ENCODE results near the gene ANXA6. TPM values are rescaled to one million over a fixed set of nuclear protein-coding genes. Genes with fewer than 3 reads are reported as not detected.

The ANXA6 gene
- total and polyA plus RNA-seq, 7 experiments from 2014 or later, result 212 to 512 (median 272) TPM

GRCh38 chr5:151085517-151086041 lies 72.0 kb downstream of the ANXA6 start:
- H3K9me3 ChIP-seq (ENCODE audit: control insufficient read depth in 2 of 3, low read length in 3 of 3), result no peaks in the 10 kb centered on the region
- no peak for ATAC-seq
- Mint-ChIP-seq H3K27me3 (no peaks in the 10 kb centered on the region), H3K27ac (peak overlapping the region in 2 of 9 donors; percentile 24 to 85), H3K4me3 (peak overlapping the region in 2 of 10 donors; percentile 18 to 84), H3K4me1 (peaks cover 24 to 62% (median 50%) of the 10 kb centered on the region in 7 donors), H3K9me3 (peaks cover 0 to 3% (median 0%) of the 10 kb centered on the region in 11 donors), H3K36me3 (peaks cover 0 to 9% (median 0%) of the 10 kb centered on the region in 5 donors)
- peak in 2 of 9 donors; percentile 17 to 56 for DNase-seq
- H3K4me1 ChIP-seq (ENCODE audit: control insufficient read depth in 2 of 2, insufficient read depth in 2 of 2, low read length in 2 of 2), result peaks cover 20 to 54% of the 10 kb centered on the region in 2 donors
- H3K36me3 ChIP-seq (ENCODE audit: control insufficient read depth in 2 of 3, insufficient read depth in 3 of 3, low read length in 3 of 3), result peaks cover 0 to 2% (median 0%) of the 10 kb centered on the region in 3 experiments
- H3K27me3 ChIP-seq (ENCODE audit: control insufficient read depth in 2 of 2, insufficient read depth in 2 of 2, low read length in 2 of 2), result no peaks in the 10 kb centered on the region
- intact Hi-C loops (cut with micrococcal nuclease), result loop anchor here (2.0 to 10.0 kb wide), 3 partner anchors 15 to 1741 kb away; partner anchors contain the start of gene GRPEL2 (in 1 of the 2)
- no peak overlapping the region for H3K4me3 ChIP-seq (ENCODE audit: low read length)
- POLR2A ChIA-PET, result interaction anchor here (0.8 kb wide), 1 partner anchor 13 kb away, joined by 4 read pairs; no protein-coding TSS in a partner anchor
- no peak overlapping the region for H3K27ac ChIP-seq (ENCODE audit: low read depth, low read length)
- CTCF ChIA-PET, result interaction anchor here (0.6 to 1.5 kb wide), 4 partner anchors 31 to 167 kb away, joined by 3 to 8 read pairs (median 4); no protein-coding TSS in a partner anchor

- intact Hi-C loops (cut with micrococcal nuclease), result loop anchor here (5.0 to 10.0 kb wide), 5 partner anchors 302 to 1740 kb away; partner anchors contain the start of genes G3BP1 (in 1 of the 2), GRPEL2 (in 1 of the 2), SLC36A1 (in 1 of the 2) and TCOF1 (in 1 of the 2)
- ATAC-seq (no peak), DNase-seq (no peak)
- Histone ChIP-seq H3K36me3 (ENCODE audit: control insufficient read depth in 2 of 3, insufficient read depth in 3 of 3, low read length in 3 of 3) (peaks cover 0 to 2% (median 0%) of the 10 kb centered on the region in 3 experiments), H3K4me3 (ENCODE audit: low read length) (no peak overlapping the region), H3K27ac (ENCODE audit: low read depth, low read length) (no peak overlapping the region), H3K4me1 (ENCODE audit: control insufficient read depth in 2 of 2, insufficient read depth in 2 of 2, low read length in 2 of 2) (peaks cover 28 to 56% of the 10 kb centered on the region in 2 donors), H3K9me3 (ENCODE audit: control insufficient read depth in 2 of 3, low read length in 3 of 3) (no peaks in the 10 kb centered on the region), H3K27me3 (ENCODE audit: control insufficient read depth in 2 of 2, insufficient read depth in 2 of 2, low read length in 2 of 2) (no peaks in the 10 kb centered on the region)
- CTCF ChIA-PET, result interaction anchor here (1.0 to 1.5 kb wide), 3 partner anchors 32 to 42 kb away, joined by 3 to 4 read pairs (median 4); no protein-coding TSS in a partner anchor
- H3K9me3 Mint-ChIP-seq, result peaks cover 0 to 3% (median 0%) of the 10 kb centered on the region in 11 donors
- peaks cover 31 to 69% (median 52%) of the 10 kb centered on the region in 7 donors for H3K4me1 Mint-ChIP-seq
- POLR2A ChIA-PET, result interaction anchor here (1.0 to 1.7 kb wide), 2 partner anchors 9 to 129 kb away, joined by 4 read pairs; no protein-coding TSS in a partner anchor
- H3K36me3 Mint-ChIP-seq, result peaks cover 0 to 12% (median 0%) of the 10 kb centered on the region in 5 donors
- no peaks in the 10 kb centered on the region for H3K27me3 Mint-ChIP-seq
- H3K4me3 Mint-ChIP-seq, result peak overlapping the region in 2 of 10 donors; percentile 54 to 84
- H3K27ac Mint-ChIP-seq, result peak overlapping the region in 2 of 9 donors; percentile 21 to 85
Measured at GRCh38 chr5:151084363-151084762, 73.2 kb downstream of the ANXA6 start.

- ChIA-PET CTCF (interaction anchor here (1.3 kb wide), 1 partner anchor 31 kb away, joined by 4 read pairs; no protein-coding TSS in a partner anchor), POLR2A (interaction anchor here (1.0 to 3.6 kb wide), 5 partner anchors 9 to 131 kb away, joined by 4 to 25 read pairs (median 4); no protein-coding TSS in a partner anchor)
- no peaks in the 10 kb centered on the region for H3K9me3 Mint-ChIP-seq
- Histone ChIP-seq H3K4me1 (ENCODE audit: control insufficient read depth in 2 of 2, insufficient read depth in 2 of 2, low read length in 2 of 2) (peaks cover 39 to 68% of the 10 kb centered on the region in 2 donors), H3K9me3 (ENCODE audit: control insufficient read depth in 2 of 3, low read length in 3 of 3) (no peaks in the 10 kb centered on the region), H3K27me3 (ENCODE audit: control insufficient read depth in 2 of 2, insufficient read depth in 2 of 2, low read length in 2 of 2) (no peaks in the 10 kb centered on the region), H3K36me3 (ENCODE audit: control insufficient read depth in 2 of 3, insufficient read depth in 3 of 3, low read length in 3 of 3) (peaks cover 0 to 2% (median 0%) of the 10 kb centered on the region in 3 experiments), H3K27ac (ENCODE audit: low read depth, low read length) (no peak overlapping the region), H3K4me3 (ENCODE audit: low read length) (no peak overlapping the region)
- H3K4me1 Mint-ChIP-seq, result peaks cover 42 to 77% (median 62%) of the 10 kb centered on the region in 7 donors
- peak overlapping the region in 7 of 10 donors; percentile 25 to 92 (median 76) for H3K4me3 Mint-ChIP-seq
- DNase-seq (peak in 3 of 9 donors; percentile 22 to 62 (median 57)), ATAC-seq (peak; percentile 12)
- peaks cover 0 to 22% (median 3%) of the 10 kb centered on the region in 5 donors for H3K36me3 Mint-ChIP-seq
- peak overlapping the region in 5 of 9 donors; percentile 41 to 91 (median 82) for H3K27ac Mint-ChIP-seq
- no peaks in the 10 kb centered on the region for H3K27me3 Mint-ChIP-seq
- intact Hi-C loops (cut with micrococcal nuclease), result loop anchor here (1.0 to 10.0 kb wide), 7 partner anchors 15 to 1738 kb away; partner anchors contain the start of genes G3BP1 (in 1 of the 2), GRPEL2 (in 1 of the 2), SLC36A1 (in 1 of the 2) and TCOF1 (in 1 of the 2)
Measured at GRCh38 chr5:151083081-151083676, 74.4 kb downstream of the ANXA6 start.

GRCh38 chr5:151082282-151082902 lies 75.2 kb downstream of the ANXA6 start:
- H3K9me3 ChIP-seq (ENCODE audit: control insufficient read depth in 2 of 3, low read length in 3 of 3), result no peaks in the 10 kb centered on the region
- intact Hi-C loops (cut with micrococcal nuclease), result loop anchor here (5.0 to 10.0 kb wide), 5 partner anchors 300 to 1738 kb away; partner anchors contain the start of genes G3BP1 (in 1 of the 2), GRPEL2 (in 1 of the 2), SLC36A1 (in 1 of the 2) and TCOF1 (in 1 of the 2)
- peak overlapping the region; percentile 86 for H3K4me3 ChIP-seq (ENCODE audit: low read length)
- peak overlapping the region; percentile 96 for H3K27ac ChIP-seq (ENCODE audit: low read depth, low read length)
- DNase-seq (no peak), ATAC-seq (no peak)
- POLR2A ChIA-PET, result interaction anchor here (0.7 to 3.6 kb wide), 9 partner anchors 8 to 287 kb away, joined by 3 to 25 read pairs (median 4); no protein-coding TSS in a partner anchor
- H3K27me3 ChIP-seq (ENCODE audit: control insufficient read depth in 2 of 2, insufficient read depth in 2 of 2, low read length in 2 of 2), result no peaks in the 10 kb centered on the region
- peaks cover 45 to 72% of the 10 kb centered on the region in 2 donors for H3K4me1 ChIP-seq (ENCODE audit: control insufficient read depth in 2 of 2, insufficient read depth in 2 of 2, low read length in 2 of 2)
- peaks cover 0 to 2% (median 0%) of the 10 kb centered on the region in 3 experiments for H3K36me3 ChIP-seq (ENCODE audit: control insufficient read depth in 2 of 3, insufficient read depth in 3 of 3, low read length in 3 of 3)
- Mint-ChIP-seq H3K27ac (peak overlapping the region; percentile 59 to 91 (median 82)), H3K4me3 (peak overlapping the region; percentile 47 to 92 (median 80)), H3K27me3 (no peaks in the 10 kb centered on the region), H3K36me3 (peaks cover 0 to 28% (median 8%) of the 10 kb centered on the region in 5 donors), H3K4me1 (peaks cover 47 to 81% (median 70%) of the 10 kb centered on the region in 7 donors), H3K9me3 (no peaks in the 10 kb centered on the region)
- CTCF ChIA-PET, result interaction anchor here (0.6 to 1.7 kb wide), 6 partner anchors 11 to 82 kb away, joined by 3 to 9 read pairs (median 4); no protein-coding TSS in a partner anchor

- Mint-ChIP-seq H3K27me3 (no peaks in the 10 kb centered on the region), H3K36me3 (peaks cover 0 to 35% (median 13%) of the 10 kb centered on the region in 5 donors), H3K9me3 (no peaks in the 10 kb centered on the region), H3K4me3 (peak overlapping the region; percentile 85 to 92 (median 89)), H3K27ac (peak overlapping the region; percentile 82 to 95 (median 91)), H3K4me1 (peaks cover 51 to 82% (median 72%) of the 10 kb centered on the region in 7 donors)
- no peak for DNase-seq
- H3K36me3 ChIP-seq (ENCODE audit: control insufficient read depth in 2 of 3, insufficient read depth in 3 of 3, low read length in 3 of 3), result peaks cover 0 to 5% (median 0%) of the 10 kb centered on the region in 3 experiments
- intact Hi-C loops (cut with micrococcal nuclease), result loop anchor here (1.0 to 10.0 kb wide), 19 partner anchors 8 to 1737 kb away; partner anchors contain the start of genes G3BP1 (in 2 of the 2), GRPEL2 (in 2 of the 2), RBM22 (in 2 of the 2) and TCOF1 (in 2 of the 2)
- peak overlapping the region; percentile 96 for H3K27ac ChIP-seq (ENCODE audit: low read depth, low read length)
- no peaks in the 10 kb centered on the region for H3K9me3 ChIP-seq (ENCODE audit: control insufficient read depth in 2 of 3, low read length in 3 of 3)
- ChIA-PET POLR2A (interaction anchor here (0.6 to 3.6 kb wide), 12 partner anchors 9 to 624 kb away, joined by 3 to 25 read pairs (median 4); no protein-coding TSS in a partner anchor), CTCF (interaction anchor here (0.6 to 1.7 kb wide), 6 partner anchors 10 to 83 kb away, joined by 3 to 9 read pairs (median 4); no protein-coding TSS in a partner anchor)
- H3K27me3 ChIP-seq (ENCODE audit: control insufficient read depth in 2 of 2, insufficient read depth in 2 of 2, low read length in 2 of 2), result no peaks in the 10 kb centered on the region
- peaks cover 39 to 71% of the 10 kb centered on the region in 2 donors for H3K4me1 ChIP-seq (ENCODE audit: control insufficient read depth in 2 of 2, insufficient read depth in 2 of 2, low read length in 2 of 2)
- no peak for ATAC-seq
- H3K4me3 ChIP-seq (ENCODE audit: low read length), result peak overlapping the region; percentile 86
Measured at GRCh38 chr5:151081431-151082281, 75.9 kb downstream of the ANXA6 start.

Measured in naive thymus-derived CD4-positive, alpha-beta T cell (primary cell).